A673 (cell line): Measurements from ENCODE around the gene ADAMTSL1. TPM values are rescaled to one million over a fixed set of nuclear protein-coding genes. Genes with fewer than 3 reads are reported as not detected.

Experiments
- BruUV-seq: library from RNA; stranded (reverse); fragments of 400-500 nt; replicated peaks from 2 replicates; lab custom pipeline; 2021; lab: Mats Ljungman, UMichigan
- CTCF ChIA-PET: fragments of 300-600 bp; sonication (Branson Sonifier 250); formaldehyde crosslinking; loops from one replicate; lab custom pipeline; 2022; ENCODE audit warnings: antibody characterized with exemption; lab: Charles Lee
- POLR2A ChIA-PET: fragments of 300-600 bp; sonication (Branson Sonifier 250); formaldehyde crosslinking; loops from one replicate; lab custom pipeline; 2022; ENCODE audit warnings: antibody characterized with exemption; ENCODE audit not compliant: low non-redundant PET; lab: Charles Lee
- DNase-seq: peaks from one replicate; pipeline ENCODE4 v3.0.0-alpha.2; 2015; ENCODE audit warnings: low spot score
- H3K27ac ChIP-seq: fragments of 200-600 bp; sonication (generic); 2 replicates; pipeline ENCODE4 v1.5.1; 2016; ENCODE audit warnings: mixed run types, low read depth, mild to moderate bottlenecking, mixed read lengths, antibody characterized with exemption, low read length; ENCODE audit not compliant: poor library complexity, severe bottlenecking
- H3K27me3 ChIP-seq: fragments of 200-600 bp; sonication (generic); replicated peaks from 2 replicates; pipeline ENCODE4 v1.6.1; 2017; ENCODE audit warnings: mixed run types, low read depth, mild to moderate bottlenecking, mixed read lengths, antibody characterized with exemption, low read length; ENCODE audit not compliant: insufficient read depth, poor library complexity
- H3K36me3 ChIP-seq: fragments of 200-600 bp; sonication (generic); 2 replicates; pipeline ENCODE4 v1.6.1; 2016; ENCODE audit warnings: mixed run types, mild to moderate bottlenecking, mixed read lengths, antibody characterized with exemption, low read length; ENCODE audit not compliant: insufficient read depth, poor library complexity, severe bottlenecking
- H3K4me1 ChIP-seq: fragments of 200-600 bp; sonication (generic); 2 replicates; pipeline ENCODE4 v1.6.1; 2017; ENCODE audit warnings: mixed run types, mild to moderate bottlenecking, mixed read lengths, antibody characterized with exemption, low read length; ENCODE audit not compliant: insufficient read depth, poor library complexity, severe bottlenecking
- H3K4me3 ChIP-seq: fragments of 200-600 bp; sonication (generic); 2 replicates; pipeline ENCODE4 v1.5.1; 2016; ENCODE audit warnings: low read depth, mixed run types, mild to moderate bottlenecking, mixed read lengths, low read length; ENCODE audit not compliant: poor library complexity, severe bottlenecking
- H3K9me3 ChIP-seq: fragments of 200-600 bp; sonication (generic); 2 replicates; pipeline ENCODE4 v1.6.1; 2016; ENCODE audit warnings: mixed run types, low read depth, mild to moderate bottlenecking, mixed read lengths, antibody characterized with exemption, low read length; ENCODE audit not compliant: poor library complexity, severe bottlenecking
- CTCF ChIP-seq: fragments of 300-800, 200-600 bp; sonication (generic); conservative IDR thresholded peaks from 2 replicates; pipeline ENCODE4 v1.5.1; 2017; ENCODE audit warnings: low read depth, mild to moderate bottlenecking, antibody characterized with exemption, low read length, moderate library complexity, mixed read lengths
- EZH2 ChIP-seq: fragments of 200-600 bp; sonication (generic); IDR thresholded peaks from 2 replicates; pipeline ENCODE4 v1.6.1; 2017; ENCODE audit warnings: borderline replicate concordance, low read depth, mild to moderate bottlenecking, mixed read lengths, antibody characterized with exemption, low read length; ENCODE audit not compliant: poor library complexity, severe bottlenecking
- intact Hi-C: fragments of 100-400 bp; cut with micrococcal nuclease; formaldehyde crosslinking; loops from one replicate; pipeline ENCODE4 v1.10.0; 2022; ENCODE audit not compliant: unreplicated experiment
- total RNA-seq: library from RNA; stranded (reverse); gene quantifications from 2 replicates; pipeline ENCODE4 v1.2.3, GENCODE V29; 2021

The ADAMTSL1 gene
- total RNA-seq, 1 experiment from 2014 or later, result not detected

DNA sequence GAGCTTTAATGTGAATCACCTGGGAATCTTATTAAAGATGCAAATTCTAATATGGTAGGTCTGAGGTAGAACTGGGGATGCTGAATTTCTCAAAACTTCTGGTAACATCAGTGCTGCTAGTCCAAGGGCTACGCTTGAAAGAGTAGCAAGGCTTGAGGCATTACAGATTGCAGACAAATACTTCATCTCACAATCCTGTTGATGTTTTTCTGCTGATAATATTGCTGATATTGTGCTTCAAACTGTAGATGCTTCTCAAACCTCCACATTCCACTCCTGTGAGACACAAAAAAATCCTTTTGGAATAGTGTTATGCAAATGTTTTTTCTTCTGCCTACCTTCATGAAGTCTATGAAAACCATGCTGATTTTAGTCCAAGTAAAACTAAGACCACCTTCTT is 419.5 kb downstream of the ADAMTSL1 start:
- Histone ChIP-seq H3K27me3 (no peaks in the 10 kb centered on the region), H3K4me1 (no peaks in the 10 kb centered on the region), H3K27ac (no peak overlapping the region), H3K4me3 (no peak overlapping the region), H3K9me3 (no peaks in the 10 kb centered on the region), H3K36me3 (no peaks in the 10 kb centered on the region)
- intact Hi-C loops, result no loop called here
- no peak for TF ChIP-seq CTCF
- no peak for TF ChIP-seq EZH2
- POLR2A ChIA-PET, result no interaction called here
- no peak for DNase-seq
- BruUV-seq, result no TSS peak
- CTCF ChIA-PET, result no interaction called here

- no TSS peak for BruUV-seq
- Histone ChIP-seq H3K27ac (no peak overlapping the region), H3K4me1 (no peaks in the 10 kb centered on the region), H3K4me3 (no peak overlapping the region), H3K36me3 (no peaks in the 10 kb centered on the region), H3K27me3 (no peaks in the 10 kb centered on the region), H3K9me3 (no peaks in the 10 kb centered on the region)
- ChIA-PET POLR2A (no interaction called here), CTCF (no interaction called here)
- no peak for DNase-seq
- TF ChIP-seq EZH2 (no peak), CTCF (no peak)
- intact Hi-C loops, result no loop called here
Measured at GRCh38 chr9:18896004-18896403, 422.1 kb downstream of the ADAMTSL1 start.

GRCh38 chr9:18896531-18897179 is 422.7 kb downstream of the ADAMTSL1 start:
- no TSS peak for BruUV-seq
- Histone ChIP-seq H3K27ac (no peak overlapping the region), H3K4me1 (no peaks in the 10 kb centered on the region), H3K9me3 (no peaks in the 10 kb centered on the region), H3K4me3 (no peak overlapping the region), H3K36me3 (no peaks in the 10 kb centered on the region), H3K27me3 (no peaks in the 10 kb centered on the region)
- POLR2A ChIA-PET, result no interaction called here
- TF ChIP-seq CTCF (no peak), EZH2 (no peak)
- intact Hi-C loops, result no loop called here
- CTCF ChIA-PET, result no interaction called here
- no peak for DNase-seq
